Stimulated activated CD4-positive, alpha-beta T cell treated with anti-CD3 and anti-CD28 coated beads, Interleukin-4, amount 100 ng/mL, for 48 hours (primary cell): ENCODE data around the gene MAST2.

Source experiments
- DNase-seq, 2 donors: peaks; one replicate each; pipeline ENCODE4 v3.0.0-alpha.2; 2020; ENCODE audit warnings: low read depth in 2 of 2

MAST2 gene

GRCh38 chr1:45979778-45980176 lies 176.4 kb downstream of the MAST2 start:
- no peak for DNase-seq

GRCh38 chr1:45982359-45982758 lies 178.9 kb downstream of the MAST2 start:
- DNase-seq = no peak

- no peak for DNase-seq
These were observed 180.6 kb downstream of the MAST2 start for GRCh38 chr1:45983967-45984366.

GRCh38 chr1:45987204-45987603 lies 183.8 kb downstream of the MAST2 start:
- no peak for DNase-seq

- DNase-seq = no peak
These were observed 185.8 kb downstream of the MAST2 start for GRCh38 chr1:45989249-45989648.

- DNase-seq = no peak
These were observed 191.0 kb downstream of the MAST2 start for GRCh38 chr1:45994423-45994822.

- no peak for DNase-seq
These were observed 191.9 kb downstream of the MAST2 start for GRCh38 chr1:45995298-45995697.

- DNase-seq = no peak
These were observed 194.7 kb downstream of the MAST2 start for GRCh38 chr1:45998020-45998617.

GRCh38 chr1:45999507-45999906 lies 196.1 kb downstream of the MAST2 start:
- DNase-seq = no peak

- no peak for DNase-seq
These were observed 197.8 kb downstream of the MAST2 start for GRCh38 chr1:46001081-46001785.

- no peak for DNase-seq
These were observed 199.2 kb downstream of the MAST2 start for GRCh38 chr1:46002551-46003150.

- DNase-seq = no peak
These were observed 199.9 kb downstream of the MAST2 start for GRCh38 chr1:46003315-46003714.

- DNase-seq = no peak
These were observed 201.1 kb downstream of the MAST2 start for GRCh38 chr1:46004492-46004891.

GRCh38 chr1:46005594-46005993 lies 202.2 kb downstream of the MAST2 start:
- no peak for DNase-seq

GRCh38 chr1:46008585-46008984 lies 205.2 kb downstream of the MAST2 start:
- no peak for DNase-seq

GRCh38 chr1:46010611-46011010 lies 207.2 kb downstream of the MAST2 start:
- DNase-seq = no peak

GRCh38 chr1:46011121-46011695 lies 207.8 kb downstream of the MAST2 start:
- no peak for DNase-seq

GRCh38 chr1:46012236-46012635 lies 208.8 kb downstream of the MAST2 start:
- DNase-seq = no peak

- no peak for DNase-seq
These were observed 210.2 kb downstream of the MAST2 start for GRCh38 chr1:46013581-46013980.

- DNase-seq = no peak
These were observed 214.6 kb downstream of the MAST2 start for GRCh38 chr1:46017876-46018503.

GRCh38 chr1:46019348-46019747 lies 215.9 kb downstream of the MAST2 start:
- no peak for DNase-seq

GRCh38 chr1:46020010-46020409 lies 216.6 kb downstream of the MAST2 start:
- DNase-seq = no peak
